A549 (cell line): Measurements from ENCODE around the gene PLA1A. TPM values are rescaled to one million over a fixed set of nuclear protein-coding genes. Genes with fewer than 3 reads are reported as not detected.
"Not testable (repeated sequence)": the region's sequence is repeated elsewhere in the genome, so short reads cannot be mapped to it uniquely, and the experiment has no call there.

ENCODE experiments used
- ATAC-seq, 2 experiments: fragments of 200-7000 bp in 1 of 2; fragments of >200 bp in 1 of 2; cut with Nextera tagmentation in 1 of 2; cut with Tn5 transposase in 1 of 2; 3 replicates each; pipeline versions ENCODE4 v1.8.0 to v1.9.1; 2018 to 2020; ENCODE audit warnings: mild to moderate bottlenecking in 1 of 2, moderate library complexity in 1 of 2
- CTCF ChIA-PET: fragments of 300-600 bp; sonication (Branson Sonifier 250); formaldehyde crosslinking; extraction: SDS; loops from one replicate; lab custom pipeline; 2021; ENCODE audit warnings: antibody characterized with exemption, inconsistent platforms; lab: Yijun Ruan, JAX
- POLR2A ChIA-PET: fragments of 350-600 bp; formaldehyde crosslinking; extraction: SDS; loops from one replicate; lab custom pipeline; 2021; ENCODE audit warnings: antibody characterized with exemption, inconsistent platforms; lab: Yijun Ruan, JAX
- DNase-seq, 2 experiments: peaks; one replicate each; pipeline versions ENCODE4 v3.0.0 to v3.0.0-alpha.2; 2011 to 2016; ENCODE audit warnings: low read depth in 1 of 2, low spot score in 1 of 2
- FAIRE-seq: peaks from 2 replicates; lab custom pipeline; 2011; peaks lifted over from hg19 to GRCh38; lab: Jason Lieb, UNC
- H3K27ac ChIP-seq, 2 experiments: fragments of >200 bp; sonication (Bioruptor Twin); formaldehyde crosslinking; 3 replicates each; pipeline ENCODE4 v1.5.1; 2016 to 2017
- H3K4me1 ChIP-seq: fragments of >200 bp; sonication (Bioruptor Twin); formaldehyde crosslinking; 3 replicates; pipeline ENCODE4 v1.6.1; 2016
- H3K4me2 ChIP-seq: fragments of >200 bp; sonication (Bioruptor Twin); formaldehyde crosslinking; 3 replicates; pipeline ENCODE4 v1.6.1; 2016
- H3K4me3 ChIP-seq: fragments of >200 bp; sonication (Bioruptor Twin); formaldehyde crosslinking; 3 replicates; pipeline ENCODE4 v1.5.1; 2016
- H3K9me3 ChIP-seq: fragments of >200 bp; sonication (Bioruptor Twin); formaldehyde crosslinking; 3 replicates; pipeline ENCODE4 v1.6.1; 2016
- CBX8 ChIP-seq: fragments of 200-600 bp; sonication (generic); IDR thresholded peaks from 2 replicates; pipeline ENCODE4 v1.6.1; 2016
- CEBPB ChIP-seq, 2 experiments: fragments of >200 bp in 1 of 2; sonication (Bioruptor Twin) in 1 of 2; formaldehyde crosslinking in 1 of 2; IDR thresholded peaks; 2 replicates each; pipeline ENCODE4 v1.6.1; 2012 to 2016
- CHD4 ChIP-seq: fragments of 200-600 bp; sonication (generic); IDR thresholded peaks from 2 replicates; pipeline ENCODE4 v1.6.1; 2016; ENCODE audit warnings: antibody characterized with exemption, mild to moderate bottlenecking, borderline replicate concordance
- EHMT2 ChIP-seq: fragments of 200-600 bp; sonication (generic); IDR thresholded peaks from 2 replicates; pipeline ENCODE4 v1.6.1; 2016; ENCODE audit warnings: antibody characterized with exemption, low read depth, mild to moderate bottlenecking, moderate library complexity
- EP300 ChIP-seq, 2 experiments: fragments of >200 bp; sonication (Bioruptor Twin); formaldehyde crosslinking; IDR thresholded peaks; 2 replicates in 1 of 2; 3 replicates in 1 of 2; pipeline ENCODE4 v1.6.1; 2016 to 2017
- ESRRA ChIP-seq: fragments of 150-350 bp; IDR thresholded peaks from 2 replicates; pipeline ENCODE4 v1.6.1; 2014; ENCODE audit warnings: mild to moderate bottlenecking, low read length, borderline replicate concordance
- GATA3 ChIP-seq: IDR thresholded peaks from 2 replicates; pipeline ENCODE4 v1.6.1; 2012; ENCODE audit warnings: borderline replicate concordance
- HOXA7 ChIP-seq: fragments of 250-450 bp; sonication (Bioruptor Pico); IDR thresholded peaks from 2 replicates; pipeline ENCODE4 v1.5.0; 2020; ENCODE audit warnings: mild to moderate bottlenecking, moderate library complexity
- JUN ChIP-seq, 2 experiments: fragments of >200 bp; sonication (Bioruptor Twin); formaldehyde crosslinking; IDR thresholded peaks; 2 replicates in 1 of 2; 3 replicates in 1 of 2; pipeline ENCODE4 v1.6.1; 2016 to 2017
- KDM1A ChIP-seq: fragments of 200-600 bp; sonication (generic); IDR thresholded peaks from 2 replicates; pipeline ENCODE4 v1.6.1; 2016; ENCODE audit warnings: low read depth, mild to moderate bottlenecking
- MAFK ChIP-seq: fragments of 450-650 bp; IDR thresholded peaks from 2 replicates; pipeline ENCODE4 v1.6.1; 2014; ENCODE audit not compliant: partially characterized antibody
- NFE2L2 ChIP-seq: fragments of 150-350 bp; conservative IDR thresholded peaks from 2 replicates; pipeline ENCODE4 v1.6.1; 2014; ENCODE audit warnings: low read length
- POLR2A ChIP-seq: IDR thresholded peaks from 2 replicates; pipeline ENCODE4 v1.6.1; 2012; ENCODE audit warnings: mild to moderate bottlenecking, low read length
- POLR2AphosphoS2 ChIP-seq: conservative IDR thresholded peaks from 2 replicates; pipeline ENCODE4 v1.6.1; 2012; ENCODE audit warnings: low read length, improper control_type of control experiment, inconsistent platforms
- RARB ChIP-seq: fragments of 250-450 bp; sonication (Bioruptor Pico); IDR thresholded peaks from 2 replicates; pipeline ENCODE4 v1.8.0; 2021; ENCODE audit warnings: mild to moderate bottlenecking, moderate library complexity
- RCOR1 ChIP-seq: fragments of 150-350 bp; IDR thresholded peaks from 2 replicates; pipeline ENCODE4 v1.6.1; 2014; ENCODE audit warnings: antibody characterized with exemption, low read length, low read depth
- RFX5 ChIP-seq: fragments of 450-650 bp; IDR thresholded peaks from 2 replicates; pipeline ENCODE4 v1.7.1; 2014; ENCODE audit warnings: antibody characterized with exemption, mild to moderate bottlenecking, moderate library complexity
- SMC3 ChIP-seq: fragments of >200 bp; sonication (Bioruptor Twin); formaldehyde crosslinking; IDR thresholded peaks from 3 replicates; pipeline ENCODE4 v1.6.1; 2018; ENCODE audit warnings: inconsistent platforms
- TFCP2L1 ChIP-seq: fragments of 250-450 bp; sonication (Bioruptor Pico); IDR thresholded peaks from 2 replicates; pipeline ENCODE4 v1.5.0; 2021; ENCODE audit warnings: mild to moderate bottlenecking
- ZC3H11A ChIP-seq: fragments of 450-650 bp; IDR thresholded peaks from 2 replicates; pipeline ENCODE4 v1.6.1; 2014; ENCODE audit warnings: antibody characterized with exemption, mild to moderate bottlenecking
- ZFP36 ChIP-seq: fragments of 450-650 bp; IDR thresholded peaks from 2 replicates; pipeline ENCODE4 v1.6.1; 2014; ENCODE audit warnings: borderline replicate concordance; ENCODE audit not compliant: partially characterized antibody
- ZNF302 ChIP-seq: fragments of 250-450 bp; sonication (Bioruptor Pico); IDR thresholded peaks from 2 replicates; pipeline ENCODE4 v1.9.0; 2021; ENCODE audit warnings: inconsistent platforms, mild to moderate bottlenecking, moderate library complexity
- ZSCAN20 ChIP-seq: fragments of 250-450 bp; sonication (Bioruptor Pico); IDR thresholded peaks from 2 replicates; pipeline ENCODE4 v1.8.0; 2022; ENCODE audit warnings: mild to moderate bottlenecking, moderate library complexity
- WGBS: methylation state at CpG from one replicate; pipeline ENCODE4 v1.1.6; 2017; ENCODE audit errors: missing lambda C conversion rate; 5-methylcytosine and 5-hydroxymethylcytosine counted together
- polyA plus RNA-seq, 4 experiments: library from polyadenylated mRNA; depleted of rRNA in 3 of 4; stranded (reverse); fragments of >200 nt; fragmentation: RNase III in 1 of 4; extraction: RNeasy Plus Mini Kit Qiagen cat#74134 plus additional on column Dnase treatment in 1 of 4; gene quantifications; 2 replicates in 3 of 4; 3 replicates in 1 of 4; pipeline ENCODE4 v1.2.3, GENCODE V29; 2011 to 2017
- TF ChIP-seq, protein P1 (sequence below): fragments of >200 bp; sonication (Bioruptor Twin); formaldehyde crosslinking; IDR thresholded peaks from 2 replicates; pipeline ENCODE4 v1.6.1; 2016
- TF ChIP-seq, protein P2 (sequence below): IDR thresholded peaks from 2 replicates; pipeline ENCODE4 v1.6.1; 2012
- TF ChIP-seq, protein P3 (sequence below): fragments of 450-650 bp; IDR thresholded peaks from 2 replicates; pipeline ENCODE4 v1.6.1; 2014; ENCODE audit warnings: antibody characterized with exemption
- TF ChIP-seq, protein P4 (sequence below): fragments of 250-450 bp; sonication (Bioruptor Pico); IDR thresholded peaks from 2 replicates; pipeline ENCODE4 v1.5.0; 2021; ENCODE audit warnings: mild to moderate bottlenecking, moderate library complexity, borderline replicate concordance

PLA1A gene
- polyA plus RNA-seq, 2 of the 4 experiments (the other 2 are of a cell fraction), result 0.17 to 0.18 TPM

DNA sequence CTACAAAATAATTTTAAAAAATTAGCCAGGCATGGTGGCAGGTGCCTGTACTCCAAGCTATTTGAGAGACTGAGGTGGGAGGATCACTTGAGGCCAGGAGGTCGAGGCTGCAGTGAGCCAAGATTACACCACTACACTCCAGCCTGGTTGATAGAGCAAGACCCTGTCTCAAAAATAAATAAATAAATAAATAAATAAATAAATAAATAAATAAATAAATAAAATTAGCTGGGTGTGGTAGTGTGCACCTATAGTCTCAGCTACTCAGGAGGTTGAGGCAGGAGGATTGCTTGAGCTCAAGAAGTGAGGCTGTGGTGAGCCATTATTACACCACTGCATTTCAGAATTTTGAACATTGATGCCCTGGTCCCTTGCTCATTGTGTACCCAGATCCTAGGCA lies 2.8 kb upstream of the PLA1A start:
- POLR2A ChIA-PET, FAIRE-seq, CTCF ChIA-PET, H3K4me2 ChIP-seq, H3K27ac ChIP-seq, H3K9me3 ChIP-seq, DNase-seq, ATAC-seq, H3K4me1 ChIP-seq, H3K4me3 ChIP-seq: not testable (repeated sequence)
- TF ChIP-seq ZC3H11A, result peak; percentile 79
- 15% methylated on average over 1 of the region's 1 CpG for WGBS

DNA sequence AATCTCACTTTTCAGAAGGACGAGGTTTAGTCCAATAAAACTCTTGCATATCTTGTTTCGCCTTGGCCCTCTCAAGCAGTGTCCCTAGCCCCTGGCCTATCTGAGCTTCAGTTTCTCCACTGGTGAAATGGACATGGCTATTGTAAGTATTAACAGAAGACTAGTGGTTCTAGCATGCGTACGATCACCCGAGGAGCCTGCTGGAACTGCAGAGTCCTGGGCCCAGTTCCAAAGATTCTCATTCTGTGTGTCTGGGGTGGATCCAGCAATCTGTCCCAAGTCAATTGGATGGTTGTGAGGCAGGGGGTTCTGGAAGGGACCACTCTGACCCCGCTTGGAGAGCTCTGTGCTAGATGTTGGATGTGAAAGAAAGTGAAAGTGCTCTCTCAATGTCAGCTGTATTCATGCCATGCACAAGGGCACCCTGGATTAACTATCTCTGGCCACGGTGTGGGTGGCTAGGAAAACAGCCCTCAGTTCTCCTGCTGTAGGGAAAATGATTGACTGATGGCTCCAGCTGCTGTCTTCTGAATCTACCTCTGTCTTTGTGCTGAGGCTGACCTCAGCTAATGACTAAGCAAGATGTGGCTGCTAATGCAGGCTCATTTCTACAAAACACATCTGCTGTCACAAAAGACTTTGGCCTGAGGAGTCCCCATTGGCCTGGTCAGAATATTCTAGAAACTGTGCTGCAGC lies 1.9 kb upstream of the PLA1A start:
- ATAC-seq (no peak), DNase-seq (no peak), FAIRE-seq (no peak)
- ChIA-PET POLR2A (no interaction called here), CTCF (interaction anchor here (1.1 kb wide), 1 partner anchor 14 kb away, joined by 5 read pairs; no protein-coding TSS in a partner anchor)
- TF ChIP-seq HOXA7 (CRISPR knock-in tag) (no peak), RARB (no peak), POLR2A (no peak), CHD4 (no peak), GATA3 (no peak), JUN (IDR thresholded peaks at IDR 0.05) (no peak), ZSCAN20 (CRISPR knock-in tag) (no peak)
- WGBS, result 80% methylated on average over 7 of the region's 7 CpGs
- no peak overlapping the region for H3K4me3 ChIP-seq
- H3K4me2 ChIP-seq, result 0 out of 3 replicates have a peak overlapping the region, but pooled peaks have one; percentile 10
- H3K27ac ChIP-seq, result 0 out of 6 replicates have a peak overlapping the region, but pooled peaks of 1 of the 2 experiments have one; percentile 19
- H3K4me1 ChIP-seq, result peaks cover 8% of the 10 kb centered on the region; the same call in 2 of the 3 replicates
- H3K9me3 ChIP-seq, result no peaks in the 10 kb centered on the region

- ChIA-PET CTCF (interaction anchor here (1.1 kb wide), 1 partner anchor 15 kb away, joined by 5 read pairs; no protein-coding TSS in a partner anchor), POLR2A (no interaction called here)
- 92% methylated on average over 6 of the region's 6 CpGs for WGBS
- H3K4me3 ChIP-seq, result no peak overlapping the region
- H3K9me3 ChIP-seq, result no peaks in the 10 kb centered on the region
- DNase-seq (no peak), FAIRE-seq (no peak), ATAC-seq (no peak)
- no peak overlapping the region for H3K27ac ChIP-seq
- TF ChIP-seq CEBPB (IDR thresholded peaks at IDR 0.05), result no peak
- no peak for TF ChIP-seq CBX8
- no peak for TF ChIP-seq MAFK
- no peak for TF ChIP-seq SMC3
- no peak for TF ChIP-seq EHMT2
- TF ChIP-seq, protein P1, sequence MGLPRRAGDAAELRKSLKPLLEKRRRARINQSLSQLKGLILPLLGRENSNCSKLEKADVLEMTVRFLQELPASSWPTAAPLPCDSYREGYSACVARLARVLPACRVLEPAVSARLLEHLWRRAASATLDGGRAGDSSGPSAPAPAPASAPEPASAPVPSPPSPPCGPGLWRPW, result no peak
- no peak for TF ChIP-seq RFX5
- no peak for TF ChIP-seq TFCP2L1 (CRISPR knock-in tag)
- TF ChIP-seq ZNF302 (CRISPR knock-in tag), result no peak
- no peak for TF ChIP-seq EP300 (IDR thresholded peaks at IDR 0.05)
- no peak for TF ChIP-seq POLR2AphosphoS2
- no peak for TF ChIP-seq ESRRA
- H3K4me1 ChIP-seq, result peaks cover 8% of the 10 kb centered on the region; the same call in 2 of the 3 replicates
- H3K4me2 ChIP-seq, result no peak overlapping the region
These were observed 1.3 kb upstream of the PLA1A start for GRCh38 chr3:119596398-119596797.

DNA sequence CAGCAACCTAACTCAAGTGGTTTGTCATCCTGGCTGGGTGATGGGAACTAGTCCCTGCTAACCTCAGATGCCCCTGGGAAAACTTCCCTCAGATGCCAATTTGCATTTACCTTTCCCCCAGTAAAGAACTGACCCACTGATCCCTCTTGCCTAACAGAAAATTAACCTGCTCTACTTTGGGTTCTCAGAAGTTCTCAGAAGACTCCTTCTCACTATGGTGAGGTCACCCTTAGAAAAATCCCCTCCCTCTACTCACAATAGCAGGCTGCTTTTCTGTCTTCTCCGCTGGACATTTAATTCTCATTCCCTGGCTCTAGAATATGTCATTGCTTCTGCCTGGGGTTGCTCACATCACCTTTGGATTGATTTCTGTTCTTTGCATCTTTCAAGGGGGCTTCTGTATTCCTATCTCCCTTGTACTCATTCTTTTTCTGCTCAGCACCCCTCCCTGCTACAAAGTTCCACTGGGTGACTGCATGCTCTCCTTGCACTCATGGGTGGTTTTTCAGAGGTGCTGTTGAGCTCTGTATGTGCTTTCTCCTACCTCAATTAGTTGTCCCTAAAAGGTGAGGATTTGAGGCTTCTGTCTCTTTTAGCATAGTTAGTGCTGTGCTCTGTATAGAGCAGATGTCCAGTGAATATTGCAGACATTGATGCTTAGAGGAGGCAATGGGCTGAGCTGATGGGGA lies 869 bp downstream of the PLA1A start:
- ATAC-seq (no peak), DNase-seq (no peak), FAIRE-seq (no peak)
- Histone ChIP-seq H3K4me2 (no peak overlapping the region), H3K9me3 (no peaks in the 10 kb centered on the region), H3K27ac (no peak overlapping the region), H3K4me1 (peaks cover 8% of the 10 kb centered on the region; the same call in 2 of the 3 replicates), H3K4me3 (no peak overlapping the region)
- POLR2A ChIA-PET, result interaction anchor here (1.6 kb wide), 1 partner anchor 135 kb away, joined by 3 read pairs; the partner anchor contains the start of gene TMEM39A
- CTCF ChIA-PET, result interaction anchor here (0.8 kb wide), 1 partner anchor 85 kb away, joined by 3 read pairs; no protein-coding TSS in a partner anchor
- WGBS, result 93% methylated on average over 1 of the region's 1 CpG
- TF ChIP-seq, protein P2, sequence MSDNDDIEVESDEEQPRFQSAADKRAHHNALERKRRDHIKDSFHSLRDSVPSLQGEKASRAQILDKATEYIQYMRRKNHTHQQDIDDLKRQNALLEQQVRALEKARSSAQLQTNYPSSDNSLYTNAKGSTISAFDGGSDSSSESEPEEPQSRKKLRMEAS, result no peak
- TF ChIP-seq ZFP36 (no peak), KDM1A (no peak), MAFK (no peak), NFE2L2 (no peak), HOXA7 (CRISPR knock-in tag) (no peak), POLR2A (no peak), RCOR1 (no peak), CEBPB (IDR thresholded peaks at IDR 0.05) (no peak), JUN (IDR thresholded peaks at IDR 0.05) (no peak), CBX8 (no peak)
- TF ChIP-seq, protein P3, sequence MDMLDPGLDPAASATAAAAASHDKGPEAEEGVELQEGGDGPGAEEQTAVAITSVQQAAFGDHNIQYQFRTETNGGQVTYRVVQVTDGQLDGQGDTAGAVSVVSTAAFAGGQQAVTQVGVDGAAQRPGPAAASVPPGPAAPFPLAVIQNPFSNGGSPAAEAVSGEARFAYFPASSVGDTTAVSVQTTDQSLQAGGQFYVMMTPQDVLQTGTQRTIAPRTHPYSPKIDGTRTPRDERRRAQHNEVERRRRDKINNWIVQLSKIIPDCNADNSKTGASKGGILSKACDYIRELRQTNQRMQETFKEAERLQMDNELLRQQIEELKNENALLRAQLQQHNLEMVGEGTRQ, result no peak
- TF ChIP-seq, protein P1, result no peak
- TF ChIP-seq, protein P4, sequence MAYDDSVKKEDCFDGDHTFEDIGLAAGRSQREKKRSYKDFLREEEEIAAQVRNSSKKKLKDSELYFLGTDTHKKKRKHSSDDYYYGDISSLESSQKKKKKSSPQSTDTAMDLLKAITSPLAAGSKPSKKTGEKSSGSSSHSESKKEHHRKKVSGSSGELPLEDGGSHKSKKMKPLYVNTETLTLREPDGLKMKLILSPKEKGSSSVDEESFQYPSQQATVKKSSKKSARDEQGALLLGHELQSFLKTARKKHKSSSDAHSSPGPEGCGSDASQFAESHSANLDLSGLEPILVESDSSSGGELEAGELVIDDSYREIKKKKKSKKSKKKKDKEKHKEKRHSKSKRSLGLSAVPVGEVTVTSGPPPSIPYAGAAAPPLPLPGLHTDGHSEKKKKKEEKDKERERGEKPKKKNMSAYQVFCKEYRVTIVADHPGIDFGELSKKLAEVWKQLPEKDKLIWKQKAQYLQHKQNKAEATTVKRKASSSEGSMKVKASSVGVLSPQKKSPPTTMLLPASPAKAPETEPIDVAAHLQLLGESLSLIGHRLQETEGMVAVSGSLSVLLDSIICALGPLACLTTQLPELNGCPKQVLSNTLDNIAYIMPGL (CRISPR knock-in tag), result no peak
